HepG2 (cell line): ENCODE data around the gene TSPAN13. TPM values are rescaled to one million over a fixed set of nuclear protein-coding genes. Genes with fewer than 3 reads are reported as not detected.
A peak's percentile ranks its signal among the peaks of the same experiment; 100 is the strongest.

Source experiments
- FOXC1 ChIP-seq: sonication (generic); formaldehyde crosslinking; IDR thresholded peaks from 2 replicates; pipeline ENCODE4 v1.8.0; 2022; ENCODE audit warnings: mild to moderate bottlenecking, missing genetic modification reagents, borderline replicate concordance
- GFI1 ChIP-seq: sonication (generic); formaldehyde crosslinking; IDR thresholded peaks from 2 replicates; pipeline ENCODE4 v1.5.0; 2020; ENCODE audit warnings: missing genetic modification reagents, mild to moderate bottlenecking, borderline replicate concordance
- GMEB1 ChIP-seq: sonication (generic); formaldehyde crosslinking; IDR thresholded peaks from 2 replicates; pipeline ENCODE4 v1.5.1; 2020; ENCODE audit warnings: missing genetic modification reagents, mild to moderate bottlenecking, borderline replicate concordance
- IRF2 ChIP-seq: IDR thresholded peaks from 2 replicates; pipeline ENCODE4 v1.6.1; 2018; ENCODE audit warnings: missing genetic modification reagents, missing compliant biosample characterization
- KDM6A ChIP-seq: IDR thresholded peaks from 2 replicates; pipeline ENCODE4 v1.6.1; 2016; ENCODE audit warnings: low read depth
- MBNL3 ChIP-seq: fragments of 250-450 bp; sonication (Bioruptor Pico); conservative IDR thresholded peaks from 2 replicates; pipeline ENCODE4 v1.8.0; 2022; ENCODE audit warnings: mild to moderate bottlenecking, inconsistent platforms
- MXD1 ChIP-seq: sonication (generic); formaldehyde crosslinking; IDR thresholded peaks from 2 replicates; pipeline ENCODE4 v1.4.0; 2020; ENCODE audit warnings: mild to moderate bottlenecking, missing genetic modification reagents
- PLSCR1 ChIP-seq: sonication (generic); formaldehyde crosslinking; IDR thresholded peaks from 2 replicates; pipeline ENCODE4 v1.5.0; 2020; ENCODE audit warnings: missing genetic modification reagents, mild to moderate bottlenecking, borderline replicate concordance
- ZBTB38 ChIP-seq: sonication (generic); formaldehyde crosslinking; IDR thresholded peaks from 2 replicates; pipeline ENCODE4 v1.5.1; 2020; ENCODE audit warnings: mild to moderate bottlenecking, missing genetic modification reagents
- ZBTB7B ChIP-seq: sonication (generic); formaldehyde crosslinking; IDR thresholded peaks from 2 replicates; pipeline ENCODE4 v1.4.0; 2020; ENCODE audit warnings: missing genetic modification reagents
- ZFP91 ChIP-seq: sonication (generic); formaldehyde crosslinking; IDR thresholded peaks from 2 replicates; pipeline ENCODE4 v1.9.0; 2022; ENCODE audit warnings: missing genetic modification reagents, mild to moderate bottlenecking, borderline replicate concordance
- ZNF138 ChIP-seq: sonication (generic); formaldehyde crosslinking; IDR thresholded peaks from 2 replicates; pipeline ENCODE4 v1.5.0; 2020; ENCODE audit warnings: mild to moderate bottlenecking, low read depth, missing genetic modification reagents
- ZNF512 ChIP-seq: sonication (generic); formaldehyde crosslinking; IDR thresholded peaks from 2 replicates; pipeline ENCODE4 v1.4.0; 2020; ENCODE audit warnings: mild to moderate bottlenecking, missing genetic modification reagents
- ZNF512B ChIP-seq: sonication (generic); formaldehyde crosslinking; IDR thresholded peaks from 2 replicates; pipeline ENCODE4 v1.5.1; 2020; ENCODE audit warnings: missing genetic modification reagents, mild to moderate bottlenecking, borderline replicate concordance
- ZNF552 ChIP-seq: sonication (generic); formaldehyde crosslinking; IDR thresholded peaks from 2 replicates; pipeline ENCODE4 v1.9.0; 2022; ENCODE audit warnings: missing genetic modification reagents, mild to moderate bottlenecking, borderline replicate concordance
- ZNF782 ChIP-seq: sonication (generic); formaldehyde crosslinking; IDR thresholded peaks from 2 replicates; pipeline ENCODE4 v1.4.0; 2020; ENCODE audit warnings: missing genetic modification reagents, mild to moderate bottlenecking, borderline replicate concordance
- polyA plus RNA-seq, 8 experiments: library from polyadenylated mRNA; depleted of rRNA in 3 of 8; stranded (reverse) in 7 of 8; unstranded in 1 of 8; fragments of >200 nt; fragmentation: Illumina TruSeq in 4 of 8; extraction: Trizol in 4 of 8; gene quantifications; 2 replicates each; pipeline versions ENCODE4 v1.2.1 to v1.2.3, GENCODE V29; 2011 to 2016; ENCODE audit warnings: low read depth in 4 of 8, missing spikeins in 1 of 8, mixed read lengths in 1 of 8; ENCODE audit not compliant: insufficient read depth in 1 of 8
- total RNA-seq, 5 experiments: library from RNA; depleted of rRNA; stranded (reverse); fragments of >200 nt; fragmentation: Illumina TruSeq; extraction: Trizol; gene quantifications; 2 replicates each; pipeline ENCODE4 v1.2.3, GENCODE V29; 2016; ENCODE audit warnings: low read depth in 1 of 5

The TSPAN13 gene
- total and polyA plus RNA-seq, 2 of the 13 experiments (the other 11 are each of a cell fraction or from before 2014, with no cell fraction given): 5.8 to 6.2 TPM

GRCh38 chr7:16753932-16754855, 639 bp downstream of the TSPAN13 start (continued):
- TF ChIP-seq ZNF512B (CRISPR knock-in tag) (0 out of 2 replicates have a peak, but pooled peaks have one; percentile 88), IRF2 (CRISPR knock-in tag) (no peak), PLSCR1 (CRISPR knock-in tag) (no peak), ZNF512 (CRISPR knock-in tag) (no peak), ZBTB38 (CRISPR knock-in tag) (no peak), ZFP91 (peak; percentile 43; the same call in 1 of the 2 replicates), GMEB1 (no peak), GFI1 (peak; percentile 55; the same call in 1 of the 2 replicates), ZNF138 (CRISPR knock-in tag) (no peak), MXD1 (CRISPR knock-in tag) (peak; percentile 32; the same call in 1 of the 2 replicates), FOXC1 (CRISPR knock-in tag) (0 out of 2 replicates have a peak, but pooled peaks have one; percentile 7), ZNF552 (CRISPR knock-in tag) (no peak), KDM6A (CRISPR knock-in tag) (no peak), MBNL3 (no peak), ZNF782 (0 out of 2 replicates have a peak, but pooled peaks have one; percentile 49), ZBTB7B (CRISPR knock-in tag) (0 out of 2 replicates have a peak, but pooled peaks have one; percentile 33)
